Stimulated activated CD4-positive, alpha-beta T cell treated with anti-CD3 and anti-CD28 coated beads, Interleukin-12 subunit alpha, Interleukin-12 subunit beta, amount 100 ng/mL, for 4 hours (primary cell): Measurements from ENCODE around the gene ZGPAT.

Experiments used
- DNase-seq: peaks from one replicate; pipeline ENCODE4 v3.0.0-alpha.2; 2020

ZGPAT gene

GRCh38 chr20:63693733-63694583, 13.9 kb upstream of the ZGPAT start:
- no peak for DNase-seq

DNA sequence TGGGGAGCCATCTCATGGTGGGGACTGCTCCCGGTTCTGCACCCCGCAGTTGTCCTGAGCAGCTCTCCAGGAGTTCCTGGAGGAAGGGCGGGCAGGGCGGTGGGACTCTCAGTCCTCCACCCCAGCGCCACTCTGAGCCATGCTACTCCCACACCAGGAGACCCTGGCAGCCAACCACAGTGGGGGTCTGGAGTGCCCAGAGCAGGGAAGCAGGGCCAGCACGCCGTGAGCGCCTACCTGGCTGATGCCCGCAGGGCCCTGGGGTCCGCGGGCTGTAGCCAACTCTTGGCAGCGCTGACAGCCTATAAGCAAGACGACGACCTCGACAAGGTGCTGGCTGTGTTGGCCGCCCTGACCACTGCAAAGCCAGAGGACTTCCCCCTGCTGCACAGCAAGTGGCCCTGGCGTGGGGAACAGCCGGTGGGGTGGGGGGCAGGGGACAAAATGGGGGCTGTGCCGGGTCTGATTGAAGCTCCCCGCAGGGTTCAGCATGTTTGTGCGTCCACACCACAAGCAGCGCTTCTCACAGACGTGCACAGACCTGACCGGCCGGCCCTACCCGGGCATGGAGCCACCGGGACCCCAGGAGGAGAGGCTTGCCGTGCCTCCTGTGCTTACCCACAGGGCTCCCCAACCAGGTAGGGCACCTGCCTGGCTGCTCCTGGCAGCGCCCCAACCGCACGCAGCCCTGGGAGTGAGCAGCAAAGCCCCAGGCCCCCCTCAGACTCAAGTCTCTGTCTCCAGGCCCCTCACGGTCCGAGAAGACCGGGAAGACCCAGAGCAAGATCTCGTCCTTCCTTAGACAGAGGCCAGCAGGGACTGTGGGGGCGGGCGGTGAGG, 13.0 kb upstream of the ZGPAT start:
- DNase-seq: no peak

GRCh38 chr20:63695424-63696305, 12.2 kb upstream of the ZGPAT start:
- no peak for DNase-seq

DNA sequence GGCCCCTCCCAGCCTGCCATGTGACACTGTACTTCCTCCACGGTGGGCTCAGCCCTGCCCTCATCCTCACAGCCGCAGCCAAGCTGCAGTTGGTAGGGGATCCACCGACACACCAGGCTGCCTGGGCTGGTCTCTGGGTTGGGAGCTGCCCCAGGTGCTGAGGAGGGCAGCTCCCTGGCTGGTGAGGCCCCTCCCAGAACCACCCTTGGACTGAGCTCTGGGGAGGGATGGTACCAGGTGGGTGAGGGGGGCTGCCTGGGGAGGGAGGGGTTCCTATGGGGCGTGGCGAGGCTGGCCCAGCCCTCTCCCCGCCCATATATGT, 11.6 kb upstream of the ZGPAT start:
- no peak for DNase-seq

DNA sequence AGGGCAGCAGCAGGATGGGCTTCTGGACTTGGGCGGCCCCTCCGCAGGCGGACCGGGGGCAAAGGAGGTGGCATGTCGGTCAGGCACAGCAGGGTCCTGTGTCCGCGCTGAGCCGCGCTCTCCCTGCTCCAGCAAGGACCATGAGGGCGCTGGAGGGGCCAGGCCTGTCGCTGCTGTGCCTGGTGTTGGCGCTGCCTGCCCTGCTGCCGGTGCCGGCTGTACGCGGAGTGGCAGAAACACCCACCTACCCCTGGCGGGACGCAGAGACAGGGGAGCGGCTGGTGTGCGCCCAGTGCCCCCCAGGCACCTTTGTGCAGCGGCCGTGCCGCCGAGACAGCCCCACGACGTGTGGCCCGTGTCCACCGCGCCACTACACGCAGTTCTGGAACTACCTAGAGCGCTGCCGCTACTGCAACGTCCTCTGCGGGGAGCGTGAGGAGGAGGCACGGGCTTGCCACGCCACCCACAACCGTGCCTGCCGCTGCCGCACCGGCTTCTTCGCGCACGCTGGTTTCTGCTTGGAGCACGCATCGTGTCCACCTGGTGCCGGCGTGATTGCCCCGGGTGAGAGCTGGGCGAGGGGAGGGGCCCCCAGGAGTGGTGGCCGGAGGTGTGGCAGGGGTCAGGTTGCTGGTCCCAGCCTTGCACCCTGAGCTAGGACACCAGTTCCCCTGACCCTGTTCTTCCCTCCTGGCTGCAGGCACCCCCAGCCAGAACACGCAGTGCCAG, 11.0 kb upstream of the ZGPAT start, which contains the start of gene TNFRSF6B:
Gene TNFRSF6B, plus strand, starts transcription at position 25 of the 729 bp plus-strand sequence. Its CDS starts 116 bp downstream, at position 141.
- DNase-seq: no peak

DNA sequence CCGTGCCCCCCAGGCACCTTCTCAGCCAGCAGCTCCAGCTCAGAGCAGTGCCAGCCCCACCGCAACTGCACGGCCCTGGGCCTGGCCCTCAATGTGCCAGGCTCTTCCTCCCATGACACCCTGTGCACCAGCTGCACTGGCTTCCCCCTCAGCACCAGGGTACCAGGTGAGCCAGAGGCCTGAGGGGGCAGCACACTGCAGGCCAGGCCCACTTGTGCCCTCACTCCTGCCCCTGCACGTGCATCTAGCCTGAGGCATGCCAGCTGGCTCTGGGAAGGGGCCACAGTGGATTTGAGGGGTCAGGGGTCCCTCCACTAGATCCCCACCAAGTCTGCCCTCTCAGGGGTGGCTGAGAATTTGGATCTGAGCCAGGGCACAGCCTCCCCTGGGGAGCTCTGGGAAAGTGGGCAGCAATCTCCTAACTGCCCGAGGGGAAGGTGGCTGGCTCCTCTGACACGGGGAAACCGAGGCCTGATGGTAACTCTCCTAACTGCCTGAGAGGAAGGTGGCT, 10.4 kb upstream of the ZGPAT start:
- no peak for DNase-seq

DNA sequence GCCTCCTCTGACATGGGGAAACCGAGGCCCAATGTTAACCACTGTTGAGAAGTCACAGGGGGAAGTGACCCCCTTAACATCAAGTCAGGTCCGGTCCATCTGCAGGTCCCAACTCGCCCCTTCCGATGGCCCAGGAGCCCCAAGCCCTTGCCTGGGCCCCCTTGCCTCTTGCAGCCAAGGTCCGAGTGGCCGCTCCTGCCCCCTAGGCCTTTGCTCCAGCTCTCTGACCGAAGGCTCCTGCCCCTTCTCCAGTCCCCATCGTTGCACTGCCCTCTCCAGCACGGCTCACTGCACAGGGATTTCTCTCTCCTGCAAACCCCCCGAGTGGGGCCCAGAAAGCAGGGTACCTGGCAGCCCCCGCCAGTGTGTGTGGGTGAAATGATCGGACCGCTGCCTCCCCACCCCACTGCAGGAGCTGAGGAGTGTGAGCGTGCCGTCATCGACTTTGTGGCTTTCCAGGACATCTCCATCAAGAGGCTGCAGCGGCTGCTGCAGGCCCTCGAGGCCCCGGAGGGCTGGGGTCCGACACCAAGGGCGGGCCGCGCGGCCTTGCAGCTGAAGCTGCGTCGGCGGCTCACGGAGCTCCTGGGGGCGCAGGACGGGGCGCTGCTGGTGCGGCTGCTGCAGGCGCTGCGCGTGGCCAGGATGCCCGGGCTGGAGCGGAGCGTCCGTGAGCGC, 9.8 kb upstream of the ZGPAT start:
- no peak for DNase-seq

DNA sequence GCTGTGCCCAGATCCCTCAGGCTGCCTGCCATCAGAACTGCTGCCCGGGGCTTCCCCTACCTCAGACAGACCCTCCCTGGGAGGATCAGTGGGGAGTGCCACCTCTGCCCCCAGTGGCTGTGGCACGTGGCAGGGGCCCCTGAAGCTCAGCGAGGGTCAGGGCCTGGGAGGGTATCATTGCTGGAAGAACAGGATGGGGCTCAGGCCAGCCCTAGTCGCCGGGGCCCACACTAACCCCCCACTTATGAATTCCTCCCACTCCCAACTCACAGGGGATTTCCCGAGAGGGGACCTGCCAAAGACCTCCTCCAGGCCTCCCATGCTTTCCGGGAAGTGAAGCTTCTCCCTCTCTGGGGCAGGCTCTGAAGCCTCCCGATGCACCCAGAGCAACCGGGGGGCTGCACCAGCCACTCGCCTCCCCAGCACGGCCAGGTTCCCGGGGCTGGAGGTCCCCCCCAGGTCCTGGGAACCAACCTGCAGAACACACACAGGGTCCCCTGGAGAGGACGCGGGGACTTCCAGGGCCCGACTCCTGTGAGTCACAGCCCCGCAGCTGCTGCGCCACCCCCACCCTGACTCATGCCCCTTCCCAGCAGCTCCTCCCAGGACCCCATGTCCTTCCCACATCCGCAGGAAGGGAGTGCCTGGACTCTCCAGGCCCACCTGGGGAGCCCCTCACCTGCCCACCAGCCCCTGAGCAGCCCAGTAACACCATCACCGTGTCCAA, 8.9 kb upstream of the ZGPAT start:
- DNase-seq: peak; percentile 58

DNA sequence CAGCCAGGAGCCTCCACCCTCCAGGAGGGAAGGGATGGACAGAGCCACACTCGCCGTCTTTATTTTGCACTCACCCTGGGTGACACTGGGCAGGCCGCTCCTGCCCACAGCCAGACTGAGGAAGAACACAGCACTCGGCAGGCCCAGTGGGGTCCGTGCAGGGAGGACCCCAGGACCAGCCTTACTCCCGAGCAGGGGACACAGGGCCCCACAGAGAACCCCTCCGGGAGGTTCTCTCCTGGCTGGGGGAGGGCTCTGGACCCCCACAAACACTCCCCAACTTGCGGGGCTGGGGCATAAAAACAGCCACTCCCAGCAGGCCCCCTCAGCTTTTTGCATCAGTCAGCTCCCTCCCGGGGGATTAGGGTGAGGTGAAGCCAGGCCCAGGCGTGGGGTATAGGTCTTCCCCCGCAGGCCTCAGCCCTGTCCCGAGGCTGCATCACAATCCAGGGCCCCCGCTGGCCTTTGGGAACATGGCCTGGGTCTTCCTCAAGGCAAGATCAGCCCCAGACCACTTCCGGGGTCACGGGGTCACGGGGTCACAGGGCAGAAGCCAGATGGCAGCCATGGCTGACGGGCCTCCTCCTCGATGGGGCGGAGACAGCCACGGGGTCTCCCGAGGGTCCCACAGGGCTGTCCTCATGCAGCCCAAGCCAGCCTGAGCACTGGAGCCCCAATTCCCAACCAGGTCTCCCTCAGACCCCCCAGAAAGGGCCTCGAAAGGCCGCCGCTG, 8.2 kb upstream of the ZGPAT start:
- DNase-seq: no peak

DNA sequence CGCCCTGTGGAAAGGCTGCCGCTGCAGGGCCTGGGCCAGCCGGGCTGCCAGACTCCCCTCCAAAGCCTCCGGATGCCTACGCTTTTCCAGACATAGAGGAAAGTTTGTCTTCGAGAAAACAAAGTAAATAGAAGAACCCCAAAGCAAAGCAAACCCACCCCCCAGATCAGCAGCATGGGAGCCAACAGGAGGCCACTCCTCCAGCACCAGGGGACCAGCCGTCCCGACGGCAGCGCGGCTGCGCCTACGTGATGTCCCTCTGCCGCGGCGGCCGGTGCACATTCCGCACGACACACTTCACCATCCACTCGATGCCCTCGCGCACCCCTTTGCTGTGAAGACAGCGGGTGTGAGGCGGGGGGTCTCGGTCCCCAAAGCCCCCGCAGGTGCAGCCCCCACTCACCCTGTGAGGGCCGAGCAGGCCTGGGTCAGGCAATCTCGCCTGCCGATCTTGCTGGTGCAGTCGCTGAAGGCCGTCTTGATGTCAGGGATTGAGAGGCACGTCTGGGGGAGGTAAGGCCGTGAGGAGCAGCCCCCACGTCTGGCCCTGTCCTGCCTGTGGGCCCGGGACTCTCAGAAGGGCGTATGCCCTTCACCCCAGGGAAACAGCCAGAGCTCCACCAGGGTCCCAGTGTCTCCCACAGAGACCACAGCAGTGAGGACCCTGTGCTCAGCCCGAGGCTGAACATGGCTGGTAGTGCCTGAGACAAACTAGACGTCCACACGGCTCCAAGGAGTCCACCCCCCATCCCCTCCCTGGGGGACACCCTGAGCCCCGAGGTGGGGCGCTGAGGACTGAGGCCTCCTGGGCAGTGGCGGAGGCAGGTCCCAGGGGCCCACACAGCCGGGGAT, 7.4 kb upstream of the ZGPAT start:
- DNase-seq: no peak

- no peak for DNase-seq
Measured at GRCh38 chr20:63701051-63701328, 6.8 kb upstream of the ZGPAT start.

GRCh38 chr20:63701329-63702035, 6.4 kb upstream of the ZGPAT start:
- DNase-seq: no peak

DNA sequence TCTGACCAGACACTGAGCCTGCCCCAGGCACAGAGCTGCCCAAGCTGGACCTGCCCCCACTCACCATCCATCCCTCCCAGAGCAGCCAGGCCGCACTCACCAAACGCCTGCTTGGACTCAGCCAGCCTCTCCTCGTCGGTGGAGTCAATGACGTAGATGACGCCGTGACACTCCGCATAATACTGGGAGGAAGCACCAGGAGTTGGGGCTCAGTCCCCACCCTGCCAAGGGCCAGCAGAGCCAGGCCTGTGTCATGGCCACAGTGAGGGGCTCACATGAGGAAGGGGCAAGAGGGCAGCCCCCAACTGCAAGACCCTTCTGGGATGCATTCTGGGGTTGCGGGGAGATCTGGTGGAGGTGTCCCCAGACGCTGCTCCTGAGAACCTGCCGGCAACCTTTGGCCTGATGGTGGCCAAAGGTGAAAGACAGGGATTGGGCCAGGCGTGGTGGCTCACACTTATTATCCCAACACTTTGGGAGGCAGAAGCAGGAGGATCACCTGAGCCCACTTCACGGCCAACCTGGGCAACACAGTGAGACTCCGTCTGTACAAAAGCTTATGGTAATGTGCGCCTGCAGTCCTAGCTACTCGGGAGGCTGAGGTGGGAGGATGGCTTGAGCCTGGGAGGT, 5.7 kb upstream of the ZGPAT start:
- DNase-seq: no peak

DNA sequence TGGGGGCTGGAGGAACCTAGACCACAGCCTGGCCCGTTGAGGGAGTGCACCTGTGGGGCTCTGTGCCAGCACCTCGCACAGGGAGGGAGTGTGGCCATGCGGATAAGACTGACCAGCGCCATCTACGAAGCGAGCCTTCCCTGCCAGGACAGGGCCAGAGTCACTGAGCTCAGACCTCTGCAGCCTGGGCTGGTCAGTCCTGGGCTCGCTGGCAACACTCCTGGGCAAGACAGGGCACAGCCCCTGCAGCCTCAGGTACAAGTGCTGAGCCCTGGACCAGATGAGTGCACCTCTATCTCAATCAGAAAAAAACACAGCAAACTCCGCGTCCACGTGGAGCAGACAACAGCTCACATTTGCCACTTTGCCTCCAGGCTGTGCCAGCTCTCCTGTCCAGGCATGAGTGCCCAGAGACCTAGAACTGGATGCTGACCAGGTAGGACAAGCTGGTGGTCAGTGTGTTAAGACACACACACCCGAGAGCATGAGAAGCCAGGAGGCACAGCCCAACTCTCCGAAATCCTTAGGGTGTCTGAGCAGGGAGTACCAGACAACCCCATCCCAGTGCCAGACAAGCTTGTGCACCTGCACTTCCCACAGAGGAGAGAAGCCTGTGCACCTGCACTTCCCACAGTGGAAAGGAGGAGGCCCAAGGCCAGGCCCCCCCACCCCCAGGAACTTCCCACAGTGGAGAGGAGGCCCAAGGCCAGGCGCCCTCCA, 4.9 kb upstream of the ZGPAT start:
- DNase-seq: no peak

- no peak for DNase-seq
Measured at GRCh38 chr20:63703471-63703975, 4.3 kb upstream of the ZGPAT start.

DNA sequence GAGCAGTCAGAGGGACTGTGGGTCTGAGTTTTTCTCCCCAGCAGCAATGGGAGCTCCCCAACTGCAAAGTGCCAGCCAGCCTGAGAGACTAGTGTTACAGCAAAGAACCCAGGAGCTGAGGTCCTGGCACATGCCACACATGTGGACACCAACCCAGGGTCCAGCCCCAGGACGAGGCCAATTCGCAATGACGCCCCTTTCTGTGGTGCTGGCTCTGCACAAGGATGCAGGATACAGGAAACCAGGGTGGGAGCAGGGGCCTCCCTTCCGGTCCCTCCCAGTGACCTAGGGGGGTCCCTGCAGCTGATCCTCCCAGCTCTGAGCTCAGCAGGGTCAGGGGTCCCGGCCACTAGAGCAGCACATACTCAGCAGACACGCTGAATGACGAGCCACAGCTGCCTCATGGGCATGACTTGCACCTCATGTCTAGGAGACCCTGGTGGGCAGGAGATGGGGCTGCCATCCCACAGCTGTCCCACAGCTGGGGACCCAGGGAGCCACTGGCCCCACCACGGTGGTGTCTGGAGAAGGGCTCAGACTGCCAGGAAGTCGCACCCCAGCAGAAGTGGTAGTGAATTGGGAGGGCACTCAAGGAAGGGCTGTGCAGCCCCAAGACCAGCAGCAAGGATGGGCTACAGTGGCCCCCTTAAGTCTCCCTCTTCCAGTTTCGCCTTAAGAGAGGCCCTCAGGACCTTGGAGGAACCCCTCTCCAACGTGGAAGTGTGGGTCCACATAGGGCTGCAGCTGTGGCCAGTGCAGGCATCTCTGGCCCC, 3.7 kb upstream of the ZGPAT start:
- DNase-seq: no peak

DNA sequence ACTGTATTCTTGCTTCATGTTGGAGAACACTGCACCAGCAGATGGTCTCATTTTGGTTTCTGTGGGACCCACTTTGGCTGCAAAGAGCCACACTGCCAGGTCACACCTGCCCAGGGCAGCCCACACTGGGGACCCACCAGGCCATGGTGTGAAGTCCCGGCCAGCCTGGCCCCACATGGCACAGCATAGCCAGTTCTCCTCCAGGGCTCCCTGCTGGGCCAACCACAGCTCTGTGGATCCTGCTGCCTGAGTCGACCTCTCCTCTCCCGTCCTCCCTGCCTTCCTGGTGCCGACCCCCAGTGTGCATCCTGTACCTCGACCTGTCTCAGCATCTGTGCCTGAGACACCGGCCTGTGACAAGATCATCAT, 3.1 kb upstream of the ZGPAT start:
- no peak for DNase-seq
